Heart right ventricle (tissue), 16 donors: ENCODE measurements around the gene SLC12A8. TPM values are rescaled to one million over a fixed set of nuclear protein-coding genes. Genes with fewer than 3 reads are reported as not detected.

Experiments
- ATAC-seq, 8 donors: fragments of 200-7000 bp; cut with Tn5 transposase; one replicate each; pipeline ENCODE4 v1.9.1; 2020; ENCODE audit warnings: mild to moderate bottlenecking in 8 of 8, moderate library complexity in 8 of 8, moderate number of reproducible peaks in 1 of 8
- DNase-seq, 2 donors: peaks; one replicate each; pipeline ENCODE4 v3.0.0-alpha.2; 2020
- H3K27ac ChIP-seq, 10 donors: fragments of 200-600 bp; sonication (generic) in 2 of 10; one replicate each; pipeline versions ENCODE4 v1.5.0 to v1.8.0; 2020 to 2022; ENCODE audit warnings: mild to moderate bottlenecking in 3 of 10
- H3K27me3 ChIP-seq, 7 donors: fragments of 200-600 bp; one replicate each; pipeline ENCODE4 v1.8.0; 2021 to 2022; ENCODE audit warnings: mild to moderate bottlenecking in 2 of 7
- H3K36me3 ChIP-seq, 9 donors: fragments of 200-600 bp; sonication (generic) in 1 of 9; one replicate each; pipeline versions ENCODE4 v1.5.0 to v1.8.0; 2020 to 2022; ENCODE audit warnings: mild to moderate bottlenecking in 2 of 9
- H3K4me1 ChIP-seq, 9 donors: fragments of 200-600 bp; sonication (generic) in 1 of 9; one replicate each; pipeline versions ENCODE4 v1.5.0 to v1.8.0; 2020 to 2022; ENCODE audit warnings: mild to moderate bottlenecking in 4 of 9
- H3K4me3 ChIP-seq, 10 donors: fragments of 200-600 bp; sonication (generic) in 2 of 10; one replicate each; pipeline versions ENCODE4 v1.5.0 to v1.8.0; 2020 to 2022; ENCODE audit warnings: mild to moderate bottlenecking in 7 of 10, moderate library complexity in 2 of 10
- H3K9me3 ChIP-seq, 11 donors: fragments of 200-600 bp in 10 of 11; sonication (generic) in 2 of 11; one replicate each; pipeline versions ENCODE4 v1.5.0 to v1.8.0; 2013 to 2022; ENCODE audit warnings: mild to moderate bottlenecking in 2 of 11, control low read depth in 1 of 11, moderate library complexity in 1 of 11
- CTCF ChIP-seq, 9 donors: fragments of 200-600 bp; sonication (generic) in 2 of 9; IDR thresholded peaks; one replicate each; pipeline versions ENCODE4 v1.5.0 to v1.8.0; 2021 to 2022; ENCODE audit warnings: antibody characterized with exemption in 9 of 9, mild to moderate bottlenecking in 5 of 9, moderate library complexity in 1 of 9
- WGBS, 2 donors: extraction: QIAGEN DNeasy Blood & Tissue Kit; methylation state at CpG; one replicate each; pipeline ENCODE4 v1.1.7; 2013; ENCODE audit warnings: inconsistent platforms in 1 of 2; 5-methylcytosine and 5-hydroxymethylcytosine counted together
- intact Hi-C, 10 donors: fragments of 100-400 bp; cut with DNase I; formaldehyde crosslinking; loops; one replicate each; pipeline versions ENCODE4 v1.11.1 to v1.14.2; 2022
- polyA plus RNA-seq, 2 donors: library from polyadenylated mRNA; stranded (reverse); fragments of 200-250 nt; gene quantifications; one replicate each; pipeline ENCODE4 v1.2.3, GENCODE V29; 2013
- total RNA-seq, 10 donors: library from RNA; stranded (reverse); fragmentation: NEBNext Ultra II Directional in 3 of 10; extraction: Animal tissue kit (Norgen Biotek cat#: 25700) in 3 of 10; gene quantifications; one replicate each; pipeline versions ENCODE4 v1.2.1 to v1.2.4, GENCODE V29; 2021 to 2023
- donor health status: Arrhythmogenic right ventricular cardiomyopathy.
- donor health status: ischemic (EF 13 %, LVEDD 7.1; RV severe dilation, severe dysfunction).
- donor health status: healthy with polysubstance abuse.
- donor health status: DM: no; HTN: yes; CAD: no.
- donor health status: DM: no; HTN: no; CAD: no.
- donor health status: ischemic (EF 25% LVEDD 6.9; RV normal size, moderate dysfunction).
- donor health status: ischemic (EF 25% LVEDD 5.7; RV mildly dilated, moderate dysfunction).
- donor health status: healthy.
- donor health status: DM: yes; HTN: yes; CAD: no.
- donor health status: Ischemic cardiomyopathy.
- donor health status: ischemic (EF 35%, LVEDD 5.7; RV mildly dilated, moderate dysfunction).
- donor health status: nonischemic (EF 11% LVEDD 7.7; RV severe dilation, severe dysfunction).
- donor health status: DM: yes; HTN: yes; CAD: no.
- donor health status: PGD.
- donor health status: ischemic (EF 29% LVEDD 5.4; RV normal size, mild dysfunction).
- donor health status: nonischemic (EF 23%, LVEDD 6.1; RV moderate dilation, normal function).

Gene SLC12A8
- total and polyA plus RNA-seq, 12 donors: 0.09 to 0.88 (median 0.40) TPM; not detected in 1

GRCh38 chr3:125119752-125120378, 92.7 kb downstream of the SLC12A8 start:
- Histone ChIP-seq H3K9me3 (no peaks in the 10 kb centered on the region), H3K27ac (peak overlapping the region in 1 of 10 donors; percentile 42), H3K36me3 (no peaks in the 10 kb centered on the region), H3K4me3 (peak overlapping the region in 1 of 10 donors; percentile 18), H3K4me1 (peaks cover 10 to 66% (median 37%) of the 10 kb centered on the region in 9 donors), H3K27me3 (no peaks in the 10 kb centered on the region)
- DNase-seq (no peak), ATAC-seq (no peak)
- intact Hi-C loops: no loop called here
- WGBS, 2 donors: 65 to 71% methylated on average over 11 of the region's 11 CpGs
- TF ChIP-seq CTCF (IDR thresholded peaks at IDR 0.05): no peak

DNA sequence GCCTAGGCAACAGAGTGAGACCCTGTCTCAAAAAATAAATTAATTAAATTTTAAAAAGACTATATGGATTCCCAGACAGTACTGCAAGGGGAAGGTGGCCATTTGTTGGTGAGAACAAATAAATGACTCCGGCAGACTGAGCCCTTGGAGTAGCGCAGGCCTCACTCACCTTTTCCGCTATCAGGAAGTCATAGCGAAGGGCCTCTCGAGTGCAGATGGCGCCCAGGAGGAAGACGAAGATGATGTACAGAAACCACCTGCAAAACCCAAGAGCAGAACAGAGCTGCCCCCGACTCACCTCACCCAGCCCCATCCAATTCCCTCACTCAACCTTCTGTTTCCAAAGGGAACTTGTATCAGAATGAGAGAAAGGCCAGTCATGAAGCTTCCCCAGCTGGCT, 93.9 kb downstream of the SLC12A8 start:
- TF ChIP-seq CTCF (IDR thresholded peaks at IDR 0.05): no peak
- WGBS, 2 donors: 95 to 96% methylated on average over 8 of the region's 8 CpGs
- Histone ChIP-seq H3K36me3 (no peaks in the 10 kb centered on the region), H3K4me3 (no peak overlapping the region), H3K9me3 (no peaks in the 10 kb centered on the region), H3K27me3 (no peaks in the 10 kb centered on the region), H3K27ac (peak overlapping the region in 1 of 10 donors; percentile 42), H3K4me1 (peaks cover 10 to 65% (median 37%) of the 10 kb centered on the region in 9 donors)
- DNase-seq (no peak), ATAC-seq (no peak)
- intact Hi-C loops: no loop called here

GRCh38 chr3:125117631-125118191, 94.8 kb downstream of the SLC12A8 start:
- DNase-seq: no peak
- ATAC-seq: no peak
- Histone ChIP-seq H3K36me3 (no peaks in the 10 kb centered on the region), H3K4me3 (no peak overlapping the region), H3K9me3 (no peaks in the 10 kb centered on the region), H3K27ac (peak overlapping the region in 2 of 10 donors; percentile 2 to 70), H3K27me3 (no peaks in the 10 kb centered on the region), H3K4me1 (peaks cover 10 to 65% (median 37%) of the 10 kb centered on the region in 9 donors)
- TF ChIP-seq CTCF (IDR thresholded peaks at IDR 0.05): no peak
- intact Hi-C loops: no loop called here
- 73 to 76% methylated on average over 4 of the region's 4 CpGs for WGBS, 2 donors

DNA sequence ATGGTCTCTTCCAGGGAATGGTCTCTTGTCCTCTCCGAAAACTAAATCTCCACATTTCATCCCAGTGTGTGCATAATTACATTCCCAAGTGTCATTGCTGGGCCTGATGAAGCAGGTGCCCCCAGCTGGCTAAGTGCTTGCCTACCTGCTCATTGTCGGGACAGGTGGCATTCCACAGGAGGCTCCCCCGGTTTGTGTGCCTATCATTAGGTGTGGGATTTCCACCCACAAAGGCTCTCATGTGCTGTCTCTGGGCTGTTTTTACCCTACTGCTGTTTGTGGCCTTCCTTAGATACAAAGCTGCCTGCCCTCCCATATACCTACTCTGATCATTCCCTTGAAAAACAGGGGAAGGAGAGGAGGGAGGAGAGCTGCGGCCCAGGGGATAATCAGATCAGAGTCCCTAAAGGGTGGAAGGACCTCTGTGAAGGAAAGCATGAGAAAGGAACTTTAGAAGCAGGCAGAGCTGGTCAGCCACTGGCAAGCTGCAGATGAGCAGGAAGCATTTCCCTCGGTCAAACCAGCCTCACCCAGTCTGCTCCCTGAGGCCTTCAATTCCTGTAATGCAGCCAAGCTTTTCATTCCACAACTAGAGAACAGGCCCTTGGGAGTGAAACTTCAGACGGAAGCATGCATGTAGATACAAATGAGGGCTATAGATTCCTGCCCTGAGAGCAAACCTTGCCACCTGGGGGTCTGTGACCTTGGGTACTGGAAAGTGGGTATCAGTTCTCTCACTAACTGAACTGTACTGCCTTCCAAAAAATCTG, 96.1 kb downstream of the SLC12A8 start:
- no peaks in the 10 kb centered on the region for H3K27me3 ChIP-seq
- H3K4me3 ChIP-seq: no peak overlapping the region
- TF ChIP-seq CTCF (IDR thresholded peaks at IDR 0.05): no peak
- no peaks in the 10 kb centered on the region for H3K36me3 ChIP-seq
- H3K27ac ChIP-seq: peak overlapping the region in 8 of 10 donors; percentile 21 to 72 (median 52)
- no peaks in the 10 kb centered on the region for H3K9me3 ChIP-seq
- peaks cover 10 to 59% (median 37%) of the 10 kb centered on the region in 9 donors for H3K4me1 ChIP-seq
- intact Hi-C loops: no loop called here
- DNase-seq: peak in 1 of 2 donors; percentile 47
- 55 to 57% methylated on average over 6 of the region's 6 CpGs for WGBS, 2 donors
- peak; percentile 48 to 88 (median 72) for ATAC-seq
